WERI-Rb-1 (cell line): ENCODE results near the gene NFIX.
A peak's percentile ranks its signal among the peaks of the same experiment; 100 is the strongest.
"Not testable (repeated sequence)": the region's sequence is repeated elsewhere in the genome, so short reads cannot be mapped to it uniquely, and the experiment has no call there.

Experiments
- DNase-seq: peaks from one replicate; pipeline ENCODE4 v3.0.0-alpha.2; 2020
- H3K27ac ChIP-seq: fragments of 250-450 bp; sonication (Bioruptor Pico); 2 replicates; pipeline ENCODE4 v1.5.1; 2020; ENCODE audit warnings: mild to moderate bottlenecking, moderate library complexity
- H3K27me3 ChIP-seq: fragments of 250-450 bp; sonication (Bioruptor Pico); 2 replicates; pipeline ENCODE4 v1.5.1; 2021; ENCODE audit warnings: mild to moderate bottlenecking, low read depth, moderate library complexity; ENCODE audit not compliant: insufficient read depth, severe bottlenecking
- H3K36me3 ChIP-seq: fragments of 250-450 bp; sonication (Bioruptor Pico); 2 replicates; pipeline ENCODE4 v1.5.1; 2020; ENCODE audit warnings: mild to moderate bottlenecking, moderate library complexity
- H3K4me3 ChIP-seq: 2 replicates; pipeline ENCODE4 v1.5.1; 2011; ENCODE audit warnings: low read depth, mild to moderate bottlenecking, control low read depth, low read length
- H3K9me3 ChIP-seq: fragments of 250-450 bp; sonication (Bioruptor Pico); 2 replicates; pipeline ENCODE4 v1.5.1; 2021; ENCODE audit warnings: mild to moderate bottlenecking, moderate library complexity; ENCODE audit not compliant: severe bottlenecking
- TF ChIP-seq, protein P1 (sequence below): IDR thresholded peaks from 2 replicates; pipeline ENCODE4 v1.5.1; 2011; ENCODE audit warnings: low read depth, mild to moderate bottlenecking, control low read depth, inconsistent platforms, low read length

Gene NFIX

DNA sequence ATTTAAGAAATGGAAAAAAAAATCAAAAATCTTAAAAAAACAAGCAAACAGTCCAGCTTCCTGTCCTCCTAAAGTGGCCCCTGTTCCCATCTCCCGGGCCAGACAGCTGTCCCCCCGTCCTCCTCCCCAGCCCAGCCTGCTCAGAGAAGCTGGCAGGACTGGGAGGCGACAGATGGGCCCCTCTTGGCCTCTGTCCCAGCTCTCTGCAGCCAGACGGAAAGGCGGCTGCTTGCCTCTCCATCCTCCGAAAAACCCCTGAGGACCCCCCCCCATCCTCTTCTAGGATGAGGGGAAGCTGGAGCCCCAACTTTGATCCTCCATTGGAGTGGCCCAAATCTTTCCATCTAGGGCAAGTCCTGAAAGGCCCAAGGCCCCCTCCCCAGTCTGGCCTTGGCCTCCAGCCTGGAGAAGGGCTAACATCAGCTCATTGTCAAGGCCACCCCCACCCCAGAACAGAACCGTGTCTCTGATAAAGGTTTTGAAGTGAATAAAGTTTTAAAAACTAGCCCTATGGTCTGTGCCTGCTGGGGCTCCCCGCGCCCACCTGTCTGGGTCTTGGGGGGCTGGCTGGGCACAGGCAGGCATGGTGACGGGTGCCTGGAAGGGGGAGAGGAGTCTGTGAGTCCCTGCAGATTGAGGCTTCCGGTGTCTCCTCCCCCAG lies 42.0 kb upstream of the NFIX start:
- Histone ChIP-seq H3K27ac (peak overlapping the region; percentile 90), H3K4me3 (no peak overlapping the region), H3K36me3 (peaks cover 82% of the 10 kb centered on the region), H3K9me3 (no peaks in the 10 kb centered on the region), H3K27me3 (no peaks in the 10 kb centered on the region)
- TF ChIP-seq, protein P1, sequence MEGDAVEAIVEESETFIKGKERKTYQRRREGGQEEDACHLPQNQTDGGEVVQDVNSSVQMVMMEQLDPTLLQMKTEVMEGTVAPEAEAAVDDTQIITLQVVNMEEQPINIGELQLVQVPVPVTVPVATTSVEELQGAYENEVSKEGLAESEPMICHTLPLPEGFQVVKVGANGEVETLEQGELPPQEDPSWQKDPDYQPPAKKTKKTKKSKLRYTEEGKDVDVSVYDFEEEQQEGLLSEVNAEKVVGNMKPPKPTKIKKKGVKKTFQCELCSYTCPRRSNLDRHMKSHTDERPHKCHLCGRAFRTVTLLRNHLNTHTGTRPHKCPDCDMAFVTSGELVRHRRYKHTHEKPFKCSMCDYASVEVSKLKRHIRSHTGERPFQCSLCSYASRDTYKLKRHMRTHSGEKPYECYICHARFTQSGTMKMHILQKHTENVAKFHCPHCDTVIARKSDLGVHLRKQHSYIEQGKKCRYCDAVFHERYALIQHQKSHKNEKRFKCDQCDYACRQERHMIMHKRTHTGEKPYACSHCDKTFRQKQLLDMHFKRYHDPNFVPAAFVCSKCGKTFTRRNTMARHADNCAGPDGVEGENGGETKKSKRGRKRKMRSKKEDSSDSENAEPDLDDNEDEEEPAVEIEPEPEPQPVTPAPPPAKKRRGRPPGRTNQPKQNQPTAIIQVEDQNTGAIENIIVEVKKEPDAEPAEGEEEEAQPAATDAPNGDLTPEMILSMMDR: no peak
- peak; percentile 77 for DNase-seq

DNA sequence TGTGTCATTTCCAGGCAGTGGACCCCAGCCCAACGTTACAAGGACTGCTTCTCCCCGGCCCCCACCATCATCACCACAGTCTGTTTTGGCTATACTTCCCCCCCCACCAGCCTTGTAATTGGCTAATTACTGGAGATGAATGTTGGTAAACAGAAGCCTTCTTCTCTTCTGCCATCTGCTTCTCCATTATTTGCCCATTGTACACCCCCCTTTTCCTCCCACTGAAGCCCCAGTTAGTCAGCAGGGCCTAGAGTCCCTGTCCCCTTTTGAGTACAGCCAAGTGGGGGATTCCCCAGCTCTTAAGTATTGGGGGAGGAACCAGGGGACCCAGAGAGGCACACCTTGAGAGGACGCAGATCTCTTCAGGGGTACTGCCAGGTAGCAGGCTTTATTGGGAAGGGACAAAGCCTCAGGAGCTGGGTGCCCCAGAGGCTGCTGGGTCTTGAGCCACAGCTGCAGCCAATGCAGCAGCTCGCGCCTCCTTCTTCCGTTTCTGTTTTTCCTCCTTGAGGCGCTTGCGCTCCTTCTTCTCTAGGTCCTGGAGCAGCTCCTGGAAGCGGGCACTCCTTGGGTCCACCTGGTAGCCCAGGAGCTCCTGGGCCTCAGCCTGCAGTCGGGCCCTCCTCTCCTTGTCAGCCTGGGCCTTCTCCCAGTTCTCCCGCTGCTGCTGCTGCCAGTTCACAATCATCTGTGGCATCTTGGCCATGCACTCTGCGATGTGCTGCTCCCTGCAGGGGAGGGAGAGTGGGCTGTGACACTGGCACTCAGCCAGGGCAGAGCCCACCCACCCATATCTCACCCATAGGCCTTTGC lies 41.3 kb upstream of the NFIX start:
- Histone ChIP-seq H3K9me3 (no peaks in the 10 kb centered on the region), H3K4me3 (no peak overlapping the region), H3K27me3 (no peaks in the 10 kb centered on the region), H3K27ac (peak overlapping the region; percentile 90), H3K36me3 (peaks cover 75% of the 10 kb centered on the region)
- TF ChIP-seq, protein P1: no peak
- DNase-seq: no peak

DNA sequence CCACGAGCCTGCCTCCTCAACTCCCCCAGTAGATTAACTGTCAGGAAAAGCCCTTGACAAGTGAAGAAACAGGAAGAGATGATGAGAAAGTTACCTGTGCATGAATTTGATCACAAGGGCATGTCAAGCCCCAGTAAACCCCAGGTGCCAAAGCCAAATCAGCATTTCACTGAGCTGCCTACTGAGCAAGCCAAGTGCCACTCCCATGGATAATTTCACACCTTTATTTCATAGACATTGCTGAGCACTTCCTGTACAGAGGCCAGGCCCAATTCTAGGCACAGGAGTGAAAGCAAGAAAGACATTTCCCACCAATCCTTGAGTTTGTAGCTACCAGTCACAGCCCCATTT lies 40.7 kb upstream of the NFIX start:
- Histone ChIP-seq H3K27me3 (no peaks in the 10 kb centered on the region), H3K4me3 (no peak overlapping the region), H3K27ac (peak overlapping the region; percentile 90), H3K9me3 (no peaks in the 10 kb centered on the region), H3K36me3 (peaks cover 69% of the 10 kb centered on the region)
- no peak for DNase-seq
- TF ChIP-seq, protein P1: no peak

DNA sequence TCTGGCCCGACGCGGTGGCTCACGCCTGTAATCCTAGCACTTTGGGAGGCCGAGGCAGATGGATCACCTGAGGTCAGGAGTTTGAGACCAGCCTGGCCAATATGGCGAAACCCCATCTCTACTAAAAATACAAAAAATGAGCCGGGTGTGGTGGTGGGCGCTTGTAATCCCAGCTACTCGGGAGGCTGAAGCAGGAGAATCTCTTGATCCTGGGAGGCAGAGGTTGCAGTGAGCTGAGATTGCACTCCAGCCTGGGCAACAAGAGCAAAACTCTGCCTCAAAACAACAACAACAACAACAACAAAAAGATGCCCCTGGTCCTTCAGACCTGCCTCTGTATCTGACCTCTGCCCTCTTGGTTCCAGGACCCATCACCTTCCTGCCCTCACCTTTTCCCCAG lies 39.7 kb upstream of the NFIX start:
- Histone ChIP-seq H3K27ac (peak overlapping the region; percentile 90), H3K36me3 (peaks cover 59% of the 10 kb centered on the region), H3K4me3 (peak overlapping the region; percentile 89)
- DNase-seq: peak; percentile 42
- H3K9me3 ChIP-seq, H3K27me3 ChIP-seq: not testable (repeated sequence)

DNA sequence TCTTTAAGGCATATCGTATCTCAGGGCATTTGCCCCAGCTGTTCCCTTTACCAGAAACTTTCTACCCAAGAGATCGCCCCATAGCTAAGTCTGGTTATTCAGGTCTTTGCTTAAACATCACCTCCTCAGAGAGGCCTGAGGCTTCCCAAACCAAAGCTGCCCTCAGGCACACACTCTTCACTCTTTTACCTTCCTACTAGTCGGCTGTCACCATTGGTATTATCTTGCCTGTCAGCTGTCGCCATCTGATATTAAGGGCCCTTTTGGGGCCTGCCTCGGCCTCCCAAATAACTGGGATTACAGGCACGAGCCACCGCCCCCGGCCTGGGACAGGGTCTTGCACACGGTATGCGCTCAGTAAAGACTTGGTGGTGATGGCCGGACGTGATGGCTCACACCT lies 39.3 kb upstream of the NFIX start:
- Histone ChIP-seq H3K36me3 (peaks cover 55% of the 10 kb centered on the region), H3K27ac (peak overlapping the region; percentile 90), H3K27me3 (no peaks in the 10 kb centered on the region), H3K9me3 (no peaks in the 10 kb centered on the region), H3K4me3 (peak overlapping the region; percentile 89)
- TF ChIP-seq, protein P1: no peak
- DNase-seq: no peak

DNA sequence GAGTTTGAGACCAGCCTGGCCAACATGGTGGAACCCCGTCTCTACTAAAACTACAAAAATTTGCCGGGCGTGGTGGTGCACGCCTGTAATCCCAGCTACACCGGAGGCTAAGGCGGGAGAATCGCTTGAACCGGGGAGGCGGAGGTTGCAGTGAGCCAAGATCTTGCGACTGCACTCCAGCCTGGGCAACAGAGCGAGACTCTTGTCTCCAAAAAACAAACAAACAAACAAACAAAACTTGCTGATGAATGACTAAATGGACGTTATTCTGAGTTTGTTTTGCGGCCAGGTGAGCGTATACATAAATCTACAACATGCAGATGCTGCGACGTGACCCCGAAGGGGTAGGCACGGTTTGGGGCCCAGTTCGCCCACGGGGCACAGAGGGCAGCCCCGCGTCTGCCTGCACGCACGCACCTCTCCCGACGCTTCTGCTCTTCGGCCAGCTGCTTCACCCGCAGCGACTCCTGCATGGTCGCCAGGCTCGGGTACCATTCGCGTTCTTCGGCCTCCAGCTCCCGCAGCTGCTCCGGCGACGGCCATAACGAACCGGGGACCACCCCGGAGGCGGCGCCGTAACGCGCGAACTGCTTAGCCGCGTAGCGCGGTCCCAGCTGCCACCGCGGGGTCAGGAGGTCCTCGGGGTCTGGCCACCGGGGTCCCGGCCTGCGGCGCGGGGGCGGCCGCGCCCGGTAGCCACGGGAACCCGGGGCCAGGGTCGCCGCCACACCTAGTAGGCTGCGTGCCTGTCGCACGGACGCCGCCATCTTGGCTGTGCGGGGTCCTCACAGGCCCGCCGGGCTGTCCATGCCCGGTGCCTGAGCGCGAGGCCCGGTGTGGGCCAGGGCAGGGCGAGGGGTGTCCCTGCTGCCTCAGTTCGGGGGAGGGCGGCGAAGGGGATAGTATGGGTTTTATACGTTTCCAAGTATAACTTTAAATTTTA lies 38.6 kb upstream of the NFIX start, which contains the start of gene GADD45GIP1:
Gene GADD45GIP1 (minus strand): TSS at position 778 of the 943 bp plus-strand sequence. CDS start 11 bp downstream, at position 767.
- no peaks in the 10 kb centered on the region for H3K9me3 ChIP-seq
- H3K27ac ChIP-seq: peak within 1 kb of the TSS; percentile 90
- peaks cover 48% of the 10 kb centered on the region for H3K36me3 ChIP-seq
- H3K4me3 ChIP-seq: peak within 1 kb of the TSS; percentile 89
- no peaks in the 10 kb centered on the region for H3K27me3 ChIP-seq
- DNase-seq: peak; percentile 82
- TF ChIP-seq, protein P1: no peak

DNA sequence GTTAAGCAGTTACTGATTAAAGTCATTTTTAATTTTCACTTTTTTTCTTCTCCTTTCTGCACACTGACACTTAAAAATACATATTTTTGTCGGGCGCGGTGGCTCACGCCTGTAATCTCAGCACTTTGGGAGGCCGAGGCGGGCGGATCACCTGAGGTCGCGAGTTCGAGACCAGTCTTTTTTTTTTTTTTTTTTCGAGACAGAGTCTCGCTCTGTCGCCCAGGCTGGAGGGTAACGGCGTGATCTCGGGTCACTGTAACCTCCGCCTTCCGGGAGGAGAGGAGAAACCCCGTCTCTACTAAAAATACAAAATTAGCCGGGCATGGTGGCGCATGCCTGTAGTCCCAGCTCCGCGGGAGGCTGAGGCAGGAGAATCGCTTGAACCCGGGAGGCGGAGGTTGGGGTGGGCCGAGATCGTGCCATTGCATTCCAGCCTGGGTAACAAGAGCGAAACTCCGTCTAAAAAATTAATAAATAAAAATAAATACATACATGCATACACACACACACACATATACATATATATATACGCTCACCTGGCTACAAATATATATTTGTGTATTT lies 37.8 kb upstream of the NFIX start:
- peak overlapping the region; percentile 89 for H3K4me3 ChIP-seq
- H3K9me3 ChIP-seq, DNase-seq, H3K27me3 ChIP-seq: not testable (repeated sequence)
- peak overlapping the region; percentile 90 for H3K27ac ChIP-seq
- H3K36me3 ChIP-seq: peaks cover 40% of the 10 kb centered on the region
